IPS-15b (cell line): Measurements from ENCODE around the gene PDZD8.

Source experiments
- H3K27me3 ChIP-seq: one replicate; pipeline ENCODE4 v1.6.1; 2013; ENCODE audit warnings: low read length; ENCODE audit not compliant: control insufficient read depth, insufficient read depth
- H3K36me3 ChIP-seq: one replicate; pipeline ENCODE4 v1.6.1; 2013; ENCODE audit warnings: low read length; ENCODE audit not compliant: control insufficient read depth, insufficient read depth
- H3K4me1 ChIP-seq: one replicate; pipeline ENCODE4 v1.6.1; 2013; ENCODE audit warnings: mild to moderate bottlenecking, low read length; ENCODE audit not compliant: control insufficient read depth, insufficient read depth
- H3K4me3 ChIP-seq: one replicate; pipeline ENCODE4 v1.5.1; 2013; ENCODE audit warnings: low read depth, low read length
- H3K9ac ChIP-seq: one replicate; pipeline ENCODE4 v1.6.1; 2013; ENCODE audit warnings: low read depth, mild to moderate bottlenecking, low read length
- H3K9me3 ChIP-seq: one replicate; pipeline ENCODE4 v1.6.1; 2013; ENCODE audit warnings: mild to moderate bottlenecking, low read length; ENCODE audit not compliant: control insufficient read depth, insufficient read depth

The PDZD8 gene

GRCh38 chr10:117275121-117275520 lies 100.1 kb downstream of the PDZD8 start:
- H3K27me3 ChIP-seq = no peaks in the 10 kb centered on the region
- no peaks in the 10 kb centered on the region for H3K36me3 ChIP-seq
- no peak overlapping the region for H3K9ac ChIP-seq
- H3K4me3 ChIP-seq = no peak overlapping the region
- H3K4me1 ChIP-seq = no peaks in the 10 kb centered on the region
- no peaks in the 10 kb centered on the region for H3K9me3 ChIP-seq

- H3K9me3 ChIP-seq = no peaks in the 10 kb centered on the region
- no peak overlapping the region for H3K4me3 ChIP-seq
- H3K9ac ChIP-seq = no peak overlapping the region
- no peaks in the 10 kb centered on the region for H3K27me3 ChIP-seq
- no peaks in the 10 kb centered on the region for H3K36me3 ChIP-seq
- no peaks in the 10 kb centered on the region for H3K4me1 ChIP-seq
These were observed 100.7 kb downstream of the PDZD8 start for GRCh38 chr10:117274509-117274908.

GRCh38 chr10:117273980-117274379 lies 101.3 kb downstream of the PDZD8 start:
- no peaks in the 10 kb centered on the region for H3K9me3 ChIP-seq
- H3K36me3 ChIP-seq = no peaks in the 10 kb centered on the region
- no peak overlapping the region for H3K4me3 ChIP-seq
- H3K4me1 ChIP-seq = no peaks in the 10 kb centered on the region
- H3K9ac ChIP-seq = no peak overlapping the region
- no peaks in the 10 kb centered on the region for H3K27me3 ChIP-seq

- no peaks in the 10 kb centered on the region for H3K4me1 ChIP-seq
- H3K9ac ChIP-seq = no peak overlapping the region
- H3K4me3 ChIP-seq = no peak overlapping the region
- H3K9me3 ChIP-seq = no peaks in the 10 kb centered on the region
- H3K36me3 ChIP-seq = no peaks in the 10 kb centered on the region
- H3K27me3 ChIP-seq = no peaks in the 10 kb centered on the region
These were observed 102.8 kb downstream of the PDZD8 start for GRCh38 chr10:117272195-117273076.

GRCh38 chr10:117271427-117271826 lies 103.8 kb downstream of the PDZD8 start:
- Histone ChIP-seq H3K36me3 (no peaks in the 10 kb centered on the region), H3K4me3 (no peak overlapping the region), H3K4me1 (no peaks in the 10 kb centered on the region), H3K9me3 (no peaks in the 10 kb centered on the region), H3K27me3 (no peaks in the 10 kb centered on the region), H3K9ac (no peak overlapping the region)

- Histone ChIP-seq H3K9me3 (no peaks in the 10 kb centered on the region), H3K9ac (no peak overlapping the region), H3K36me3 (no peaks in the 10 kb centered on the region), H3K4me3 (no peak overlapping the region), H3K27me3 (no peaks in the 10 kb centered on the region), H3K4me1 (no peaks in the 10 kb centered on the region)
These were observed 106.3 kb downstream of the PDZD8 start for GRCh38 chr10:117268907-117269306.

GRCh38 chr10:117268258-117268657 lies 107.0 kb downstream of the PDZD8 start:
- Histone ChIP-seq H3K4me3 (no peak overlapping the region), H3K27me3 (no peaks in the 10 kb centered on the region), H3K36me3 (no peaks in the 10 kb centered on the region), H3K9ac (no peak overlapping the region), H3K4me1 (no peaks in the 10 kb centered on the region), H3K9me3 (no peaks in the 10 kb centered on the region)

GRCh38 chr10:117266812-117267211 lies 108.4 kb downstream of the PDZD8 start:
- H3K9ac ChIP-seq = no peak overlapping the region
- H3K4me3 ChIP-seq = no peak overlapping the region
- no peaks in the 10 kb centered on the region for H3K36me3 ChIP-seq
- no peaks in the 10 kb centered on the region for H3K27me3 ChIP-seq
- no peaks in the 10 kb centered on the region for H3K4me1 ChIP-seq
- H3K9me3 ChIP-seq = no peaks in the 10 kb centered on the region

- H3K9me3 ChIP-seq = no peaks in the 10 kb centered on the region
- H3K4me1 ChIP-seq = no peaks in the 10 kb centered on the region
- no peak overlapping the region for H3K4me3 ChIP-seq
- no peaks in the 10 kb centered on the region for H3K36me3 ChIP-seq
- no peak overlapping the region for H3K9ac ChIP-seq
- H3K27me3 ChIP-seq = no peaks in the 10 kb centered on the region
These were observed 108.8 kb downstream of the PDZD8 start for GRCh38 chr10:117266400-117266799.

- Histone ChIP-seq H3K9me3 (no peaks in the 10 kb centered on the region), H3K27me3 (no peaks in the 10 kb centered on the region), H3K4me1 (no peaks in the 10 kb centered on the region), H3K4me3 (no peak overlapping the region), H3K36me3 (no peaks in the 10 kb centered on the region), H3K9ac (no peak overlapping the region)
These were observed 110.5 kb downstream of the PDZD8 start for GRCh38 chr10:117264782-117265181.

- no peak overlapping the region for H3K9ac ChIP-seq
- H3K9me3 ChIP-seq = no peaks in the 10 kb centered on the region
- H3K36me3 ChIP-seq = no peaks in the 10 kb centered on the region
- H3K4me3 ChIP-seq = no peak overlapping the region
- H3K27me3 ChIP-seq = no peaks in the 10 kb centered on the region
- no peaks in the 10 kb centered on the region for H3K4me1 ChIP-seq
These were observed 112.3 kb downstream of the PDZD8 start for GRCh38 chr10:117262903-117263293.

- H3K9ac ChIP-seq = no peak overlapping the region
- no peak overlapping the region for H3K4me3 ChIP-seq
- H3K4me1 ChIP-seq = no peaks in the 10 kb centered on the region
- H3K27me3 ChIP-seq = no peaks in the 10 kb centered on the region
- H3K9me3 ChIP-seq = no peaks in the 10 kb centered on the region
- H3K36me3 ChIP-seq = no peaks in the 10 kb centered on the region
These were observed 112.8 kb downstream of the PDZD8 start for GRCh38 chr10:117262291-117262902.
